Measurements from ENCODE around the gene FAU.
"Not testable (repeated sequence)": the region's sequence is repeated elsewhere in the genome, so short reads cannot be mapped to it uniquely, and the experiment has no call there.

FAU gene

GRCh38 chr11:65150131-65150508, 28.2 kb upstream of the FAU start:
- ATAC-seq, DNase-seq, H3K9me3 Mint-ChIP-seq, H3K27ac Mint-ChIP-seq, H3K4me3 Mint-ChIP-seq: not testable (repeated sequence)
- peaks cover 15% of the 10 kb centered on the region for H3K4me1 Mint-ChIP-seq
- peaks cover 20% of the 10 kb centered on the region for H3K27me3 Mint-ChIP-seq

- DNase-seq (no peak), ATAC-seq (no peak)
- H3K27ac Mint-ChIP-seq = no peak overlapping the region
- H3K9me3 Mint-ChIP-seq = no peaks in the 10 kb centered on the region
- no peak overlapping the region for H3K4me3 Mint-ChIP-seq
- peaks cover 20% of the 10 kb centered on the region for H3K27me3 Mint-ChIP-seq
- peaks cover 15% of the 10 kb centered on the region for H3K4me1 Mint-ChIP-seq
Observed at GRCh38 chr11:65148657-65149056, 26.7 kb upstream of the FAU start.

DNA sequence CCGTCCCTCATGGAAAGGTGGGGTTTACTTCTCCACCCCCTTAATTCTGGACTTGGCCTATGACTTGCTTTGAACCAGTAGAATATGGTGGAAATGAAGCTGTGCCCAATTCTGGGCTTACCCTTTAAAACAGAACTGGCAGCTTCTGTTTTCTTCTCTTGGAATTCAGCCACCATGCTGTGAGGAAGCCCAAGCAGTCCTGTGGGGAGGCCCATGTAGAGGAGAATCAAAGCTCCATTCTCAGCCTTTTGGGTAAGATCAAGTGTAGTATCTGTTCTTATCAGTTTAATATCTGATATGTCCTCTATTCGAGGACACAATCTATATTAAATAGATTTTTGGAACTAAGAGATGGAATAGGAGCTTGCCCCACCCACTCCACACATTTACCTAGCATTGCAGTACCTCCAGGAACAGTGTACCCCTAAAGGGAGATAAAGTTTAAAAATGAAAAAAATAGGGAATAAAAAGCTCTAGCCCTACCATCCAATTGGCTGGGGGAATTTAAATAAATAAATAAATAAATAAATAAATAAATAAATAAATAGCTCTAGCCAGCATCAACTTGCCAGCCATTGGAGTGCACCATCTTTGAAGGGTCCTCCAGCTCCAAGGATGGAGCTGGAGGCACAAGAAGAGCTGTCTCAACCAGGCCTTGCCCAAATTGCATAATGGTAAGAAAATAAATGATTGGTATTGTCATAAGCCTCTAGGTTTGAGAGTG, 25.6 kb upstream of the FAU start:
- ATAC-seq = no peak
- no peak overlapping the region for H3K27ac Mint-ChIP-seq
- no peaks in the 10 kb centered on the region for H3K9me3 Mint-ChIP-seq
- H3K4me3 Mint-ChIP-seq = no peak overlapping the region
- peaks cover 15% of the 10 kb centered on the region for H3K4me1 Mint-ChIP-seq
- DNase-seq = no peak
- peaks cover 8% of the 10 kb centered on the region for H3K27me3 Mint-ChIP-seq

- H3K4me3 Mint-ChIP-seq = no peak overlapping the region
- no peaks in the 10 kb centered on the region for H3K27me3 Mint-ChIP-seq
- H3K9me3 Mint-ChIP-seq = no peaks in the 10 kb centered on the region
- peaks cover 5% of the 10 kb centered on the region for H3K4me1 Mint-ChIP-seq
- DNase-seq (no peak), ATAC-seq (no peak)
- no peak overlapping the region for H3K27ac Mint-ChIP-seq
Observed at GRCh38 chr11:65141896-65142494, 20.1 kb upstream of the FAU start.

DNA sequence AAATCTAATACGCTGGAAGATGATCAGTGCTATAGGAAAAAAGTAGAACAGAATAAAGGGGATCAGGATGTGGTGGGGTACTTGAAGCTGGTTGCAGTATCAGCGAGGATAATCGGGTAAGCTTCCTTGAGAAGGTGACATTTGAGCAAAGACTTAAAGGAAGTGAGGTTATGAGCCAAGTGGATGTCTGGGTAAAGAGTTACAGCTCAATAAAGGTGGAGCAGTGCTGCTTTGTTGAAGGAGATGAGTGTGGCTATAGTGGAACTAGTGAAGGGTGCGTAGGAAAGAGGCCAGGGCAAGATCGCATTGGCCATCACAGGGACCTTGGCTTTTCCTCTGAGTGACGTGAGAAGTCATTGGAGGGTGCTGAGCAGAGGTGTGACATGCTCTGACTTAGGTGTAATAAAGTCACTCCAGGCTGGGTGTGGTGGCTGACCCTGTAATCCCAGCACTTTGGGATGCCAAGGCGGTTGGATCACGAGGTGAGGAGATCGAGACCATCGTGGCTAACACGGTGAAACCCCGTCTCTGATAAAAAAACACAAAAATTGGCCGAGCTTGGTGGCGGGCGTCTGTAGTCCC, 14.7 kb upstream of the FAU start:
- Mint-ChIP-seq H3K4me3 (peak overlapping the region in 1 of 2 donors; percentile 89), H3K4me1 (peaks cover 42% of the 10 kb centered on the region), H3K27me3 (no peaks in the 10 kb centered on the region), H3K9me3 (no peaks in the 10 kb centered on the region), H3K27ac (peak overlapping the region in 1 of 2 donors; percentile 94)
- ATAC-seq (no peak), DNase-seq (no peak)

DNA sequence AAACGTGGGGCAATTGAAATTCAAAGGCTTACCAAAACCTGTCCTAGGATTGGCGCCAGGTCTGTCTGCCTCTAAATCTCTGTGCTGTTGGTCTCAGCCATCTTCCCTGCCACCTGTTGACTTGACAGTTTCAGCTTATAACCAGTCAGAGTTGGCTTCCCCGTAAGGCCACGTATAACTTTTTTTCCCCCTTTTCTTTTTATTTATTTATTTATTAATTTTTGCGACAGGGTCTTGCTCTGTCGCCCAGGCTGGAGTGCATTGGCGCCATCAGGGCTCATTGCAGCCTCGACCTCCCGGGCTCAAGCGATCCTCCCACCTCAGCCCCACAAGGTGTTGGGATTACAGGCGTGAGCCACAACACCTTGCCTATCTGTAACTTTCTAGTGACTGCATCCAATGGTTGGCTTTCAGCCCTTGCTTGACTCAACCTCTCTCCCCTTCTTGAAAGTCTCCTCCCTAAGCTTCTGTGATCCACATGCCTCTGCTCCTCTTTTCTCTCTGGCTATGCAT, 13.8 kb upstream of the FAU start:
- peak overlapping the region; percentile 99 to 100 for H3K27ac Mint-ChIP-seq
- peak overlapping the region; percentile 92 to 100 for H3K4me3 Mint-ChIP-seq
- no peak for DNase-seq
- no peaks in the 10 kb centered on the region for H3K27me3 Mint-ChIP-seq
- no peak for ATAC-seq
- peaks cover 49% of the 10 kb centered on the region for H3K4me1 Mint-ChIP-seq
- no peaks in the 10 kb centered on the region for H3K9me3 Mint-ChIP-seq

GRCh38 chr11:65134952-65135632, 13.2 kb upstream of the FAU start:
- ATAC-seq = peak; percentile 93
- peak overlapping the region; percentile 99 to 100 for H3K27ac Mint-ChIP-seq

DNA sequence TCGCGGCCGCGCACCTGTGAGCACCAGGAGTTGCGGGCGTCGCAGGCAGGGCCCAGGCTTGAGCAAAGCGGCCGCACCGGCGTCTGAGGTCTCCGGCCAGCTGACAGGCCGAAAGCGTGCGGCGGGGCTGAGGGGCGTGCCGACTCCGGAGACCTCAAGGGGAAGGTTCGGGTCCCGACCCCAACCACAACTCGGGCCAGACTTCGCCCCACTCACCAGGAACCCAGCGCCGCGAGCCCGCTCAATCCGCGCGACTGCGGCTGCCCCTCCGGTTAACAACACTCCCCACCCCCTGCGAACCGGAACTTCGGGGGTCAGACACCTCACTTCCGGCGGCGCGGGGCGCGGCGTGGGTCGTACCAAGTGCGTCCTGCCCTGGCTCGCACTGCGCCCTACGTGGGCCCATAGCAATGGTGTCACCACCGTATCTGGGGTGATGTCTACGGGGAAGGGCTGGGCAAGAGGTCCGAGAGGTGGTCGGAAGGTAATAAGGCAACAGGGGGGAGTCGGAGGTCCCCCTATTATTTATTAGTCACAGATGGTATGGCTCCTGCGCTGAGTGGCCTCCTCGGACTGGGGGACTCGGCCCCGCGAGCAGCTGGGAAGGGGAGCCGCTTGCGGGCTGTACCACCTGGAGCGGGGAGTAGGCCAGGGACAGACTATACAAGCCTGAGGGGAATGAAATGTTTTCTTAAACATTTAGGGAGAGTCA, 12.5 kb upstream of the FAU start, which contains the start of gene SYVN1:
TSS of gene SYVN1 (minus strand) at position 280 of the 712 bp plus-strand sequence. CDS start 918 bp downstream, outside the sequence.
- DNase-seq = peak; percentile 89 to 91
- Mint-ChIP-seq H3K4me3 (peak within 1 kb of the TSS; percentile 92 to 100), H3K9me3 (no peaks in the 10 kb centered on the region), H3K4me1 (peaks cover 56% of the 10 kb centered on the region), H3K27ac (peak within 1 kb of the TSS; percentile 99 to 100), H3K27me3 (no peaks in the 10 kb centered on the region)
- peak; percentile 89 for ATAC-seq

More at GRCh38 chr11:65134952-65135632, 13.2 kb upstream of the FAU start:
- Mint-ChIP-seq H3K4me1 (peaks cover 51% of the 10 kb centered on the region), H3K27me3 (no peaks in the 10 kb centered on the region), H3K9me3 (no peaks in the 10 kb centered on the region), H3K4me3 (peak overlapping the region; percentile 92 to 100)
- DNase-seq = peak; percentile 83 to 88

- H3K9me3 Mint-ChIP-seq = no peaks in the 10 kb centered on the region
- no peak for DNase-seq
- no peaks in the 10 kb centered on the region for H3K27me3 Mint-ChIP-seq
- peak overlapping the region; percentile 92 to 100 for H3K4me3 Mint-ChIP-seq
- H3K27ac Mint-ChIP-seq = peak overlapping the region; percentile 99 to 100
- peaks cover 56% of the 10 kb centered on the region for H3K4me1 Mint-ChIP-seq
- no peak for ATAC-seq
Observed at GRCh38 chr11:65133724-65134123, 11.8 kb upstream of the FAU start.

- Mint-ChIP-seq H3K27ac (peak overlapping the region; percentile 99 to 100), H3K4me3 (peak overlapping the region; percentile 92 to 100), H3K27me3 (no peaks in the 10 kb centered on the region), H3K4me1 (peaks cover 56% of the 10 kb centered on the region), H3K9me3 (no peaks in the 10 kb centered on the region)
- DNase-seq (peak in 1 of 2 donors; percentile 51), ATAC-seq (no peak)
Observed at GRCh38 chr11:65132988-65133700, 11.2 kb upstream of the FAU start.

DNA sequence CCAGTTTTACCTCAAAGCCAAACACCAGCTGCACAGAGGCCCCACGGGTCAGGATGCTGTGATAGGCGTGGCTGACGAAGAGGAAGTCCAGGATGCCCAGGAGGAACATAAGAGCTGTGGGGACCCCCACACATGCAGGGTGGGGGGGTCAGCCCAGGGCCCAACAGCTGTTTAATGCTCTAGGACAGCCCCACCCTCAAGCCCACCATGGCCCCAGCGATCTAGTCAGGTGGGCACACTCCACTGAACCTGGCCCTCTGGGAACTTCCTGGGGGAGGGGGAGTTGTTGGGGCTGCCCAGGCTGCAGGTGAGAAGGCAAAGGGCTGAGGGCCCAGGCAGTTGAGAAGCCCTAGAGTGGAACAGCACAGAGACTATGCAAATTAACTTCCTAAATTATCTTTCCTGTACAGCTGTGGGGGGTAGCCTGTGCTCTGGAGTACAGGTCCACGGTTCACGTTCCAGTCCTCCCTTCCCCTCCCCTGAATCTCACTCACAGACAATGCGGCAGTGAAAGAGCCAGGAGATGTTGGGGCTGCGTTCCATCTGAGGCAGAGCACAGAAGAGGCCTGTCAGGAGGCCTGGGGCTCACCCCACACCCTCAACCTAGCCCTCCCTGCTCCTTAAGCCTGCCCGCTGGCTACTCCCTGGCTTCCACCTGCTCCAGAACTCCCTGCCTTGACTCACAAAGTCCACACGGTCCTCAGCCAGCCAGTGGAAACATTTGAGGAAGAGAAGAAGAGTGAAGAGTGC, 10.5 kb upstream of the FAU start:
- Mint-ChIP-seq H3K27ac (peak overlapping the region; percentile 45 to 99), H3K4me1 (peaks cover 53% of the 10 kb centered on the region), H3K27me3 (no peaks in the 10 kb centered on the region), H3K9me3 (no peaks in the 10 kb centered on the region), H3K4me3 (peak overlapping the region; percentile 92 to 100)
- ATAC-seq (no peak), DNase-seq (no peak)

- Mint-ChIP-seq H3K4me1 (peaks cover 51% of the 10 kb centered on the region), H3K4me3 (peak overlapping the region in 1 of 2 donors; percentile 24), H3K27ac (peak overlapping the region in 1 of 2 donors; percentile 45), H3K9me3 (no peaks in the 10 kb centered on the region), H3K27me3 (no peaks in the 10 kb centered on the region)
- DNase-seq (no peak), ATAC-seq (no peak)
Observed at GRCh38 chr11:65131895-65132237, 9.9 kb upstream of the FAU start.

- no peaks in the 10 kb centered on the region for H3K27me3 Mint-ChIP-seq
- peaks cover 51% of the 10 kb centered on the region for H3K4me1 Mint-ChIP-seq
- H3K27ac Mint-ChIP-seq = no peak overlapping the region
- H3K9me3 Mint-ChIP-seq = no peaks in the 10 kb centered on the region
- ATAC-seq (no peak), DNase-seq (no peak)
- H3K4me3 Mint-ChIP-seq = no peak overlapping the region
Observed at GRCh38 chr11:65131417-65131776, 9.5 kb upstream of the FAU start.

Measured in stimulated activated naive CD8-positive, alpha-beta T cell treated with anti-CD3 and anti-CD28 coated beads, Interleukin-15, amount 100 ng/mL, for 72 hours (primary cell).